ENCODE results near the gene PTPA.

The PTPA gene
- total RNA-seq: 30.4 to 57.9 reads per million in 2 donors

DNA sequence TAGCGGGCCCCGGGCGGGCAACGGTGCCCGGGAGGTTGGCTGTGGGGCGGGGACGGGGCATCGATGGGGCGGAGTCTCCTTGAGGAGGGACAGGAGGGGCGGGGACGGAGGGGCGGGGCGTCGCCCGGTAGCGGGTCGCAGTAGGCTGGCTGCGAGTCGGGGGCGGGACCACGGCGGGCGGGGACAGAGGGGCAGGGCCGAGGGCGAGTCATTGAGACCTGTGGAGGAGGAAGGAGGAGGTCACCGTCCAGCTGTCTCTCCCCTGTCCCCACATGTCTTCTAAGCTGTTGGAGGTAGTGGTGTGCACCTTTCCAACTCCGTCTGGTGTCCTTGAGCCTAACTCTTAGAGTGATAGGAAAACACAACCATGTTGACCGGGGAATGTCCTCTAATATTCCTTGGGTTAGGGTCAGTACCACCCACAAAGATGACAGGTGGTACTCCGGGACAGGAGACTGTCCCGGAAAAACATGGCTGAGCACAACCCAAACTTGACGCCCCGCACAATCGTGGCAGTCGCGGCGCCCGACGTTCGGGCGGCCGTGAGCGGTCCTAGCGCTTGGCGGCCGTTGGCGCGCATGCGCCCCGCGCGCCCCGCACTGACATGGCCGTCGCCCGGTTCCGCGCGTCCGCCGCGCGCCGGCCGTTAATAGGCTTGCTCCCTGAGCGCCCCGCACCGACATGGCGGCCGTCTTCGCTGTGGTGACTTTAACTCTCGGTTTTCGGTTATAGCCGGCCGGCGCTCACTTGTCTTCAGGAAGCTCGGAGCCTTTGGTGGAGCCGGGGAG is at the start of gene PTPA, which contains the start of gene CRAT:
Gene PTPA, plus strand, starts transcription at position 676 of the 788 bp plus-strand sequence. CDS start 186 bp downstream, outside the sequence.
Gene CRAT, minus strand, starts transcription at position 54 of the 788 bp plus-strand sequence. CDS start 284 bp downstream, outside the sequence.
- peak; percentile 97 for DNase-seq

DNA sequence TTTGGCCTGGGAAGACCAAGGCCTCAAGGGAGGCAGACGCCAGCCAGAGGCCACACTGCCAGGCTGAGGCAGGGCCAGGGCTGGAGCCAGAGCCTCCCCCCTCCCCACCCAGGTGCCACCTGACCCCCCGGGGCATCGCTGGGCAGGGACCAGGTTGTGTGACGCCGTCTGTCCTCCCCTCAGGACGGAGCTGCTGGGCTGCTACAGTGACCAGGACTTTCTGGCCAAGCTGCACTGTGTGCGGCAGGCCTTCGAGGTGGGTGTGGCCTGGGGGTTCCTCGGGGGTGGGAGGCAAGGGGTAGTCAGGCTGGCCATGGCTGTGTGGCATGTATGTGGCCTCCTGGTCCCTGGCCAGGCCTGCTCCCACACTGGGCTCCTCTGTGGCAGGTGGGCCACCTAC is 48.2 kb upstream of the PTPA start:
- no peak for DNase-seq

DNA sequence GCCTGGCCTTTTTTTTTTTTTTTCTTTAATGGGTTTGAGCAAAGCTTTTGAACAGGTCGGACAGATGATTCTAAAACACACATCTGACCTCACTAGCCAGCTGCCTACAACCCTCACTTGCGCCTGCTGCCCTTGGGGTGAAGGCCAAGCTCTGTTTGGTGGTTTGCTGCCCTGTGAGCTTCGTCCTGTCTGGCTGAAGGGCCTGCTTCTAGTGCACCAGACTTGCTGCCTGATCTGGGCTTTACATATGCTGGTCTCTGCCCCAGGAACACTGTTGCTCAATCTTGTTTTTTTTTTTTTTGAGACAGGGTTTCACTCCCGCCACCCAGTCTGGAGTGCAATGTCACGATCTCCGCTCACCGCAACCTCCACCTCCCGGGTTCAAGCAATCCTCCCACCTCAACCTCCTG is 46.7 kb upstream of the PTPA start:
- DNase-seq: no peak

DNA sequence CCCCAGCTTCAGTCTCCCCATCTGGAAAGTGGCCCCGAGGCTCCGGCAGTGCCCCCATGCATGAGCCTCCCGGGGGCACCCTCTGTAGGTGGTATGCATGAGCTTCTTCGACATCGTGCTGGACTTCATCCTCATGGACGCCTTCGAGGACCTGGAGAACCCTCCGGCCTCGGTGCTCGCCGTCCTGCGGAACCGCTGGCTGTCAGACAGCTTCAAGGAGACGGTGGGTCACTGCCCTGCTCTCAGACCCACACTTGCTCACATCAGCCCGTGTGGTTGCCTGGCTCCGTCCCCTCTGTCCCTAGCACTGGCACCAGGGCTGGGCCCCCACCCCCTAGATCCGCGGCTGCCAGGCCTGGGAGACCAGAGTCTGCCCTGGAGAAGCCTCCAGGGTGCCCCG is 43.1 kb upstream of the PTPA start:
- DNase-seq: no peak

DNA sequence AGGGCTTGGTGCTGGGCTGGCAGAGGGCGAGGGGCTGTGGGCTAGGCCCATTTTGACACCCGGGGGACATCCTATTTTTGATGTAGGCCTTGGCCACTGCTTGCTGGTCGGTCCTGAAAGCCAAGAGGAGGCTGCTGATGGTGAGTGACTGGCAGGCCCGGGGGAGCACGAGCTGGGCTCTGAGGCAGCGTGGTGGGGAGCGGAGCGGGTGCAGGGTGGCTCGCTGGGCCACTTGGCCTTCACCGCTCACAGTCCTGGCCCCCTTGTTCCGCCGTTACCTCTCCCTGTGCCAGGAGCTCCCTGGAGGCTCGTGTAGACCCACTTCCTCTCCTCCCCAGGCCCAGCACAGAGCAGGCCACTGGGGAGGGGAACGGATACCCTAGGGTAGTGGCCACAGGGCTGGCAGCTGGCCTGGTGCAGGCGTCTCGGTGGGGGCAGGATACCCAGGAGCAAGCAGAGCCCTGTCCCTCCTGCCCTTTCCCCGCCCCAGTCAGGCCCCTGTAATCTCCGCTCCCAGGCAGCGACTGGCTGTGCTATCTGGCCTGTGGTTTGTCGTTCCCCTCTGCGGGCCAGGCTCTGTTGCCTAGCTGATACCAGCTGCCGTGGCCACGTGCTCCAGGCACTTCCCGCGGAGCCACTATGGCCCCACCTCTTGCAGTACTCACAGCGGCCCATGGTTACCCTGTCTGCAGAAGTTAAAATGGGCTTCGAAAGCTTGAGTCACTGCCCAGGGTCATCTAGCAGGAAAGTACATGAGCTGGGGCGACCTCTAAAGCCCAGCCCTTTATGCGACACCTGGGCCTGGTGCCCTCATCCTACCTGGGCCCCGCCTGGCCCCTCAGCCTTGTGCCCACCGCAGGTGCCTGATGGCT is 42.0 kb upstream of the PTPA start:
- peak; percentile 48 for DNase-seq

DNA sequence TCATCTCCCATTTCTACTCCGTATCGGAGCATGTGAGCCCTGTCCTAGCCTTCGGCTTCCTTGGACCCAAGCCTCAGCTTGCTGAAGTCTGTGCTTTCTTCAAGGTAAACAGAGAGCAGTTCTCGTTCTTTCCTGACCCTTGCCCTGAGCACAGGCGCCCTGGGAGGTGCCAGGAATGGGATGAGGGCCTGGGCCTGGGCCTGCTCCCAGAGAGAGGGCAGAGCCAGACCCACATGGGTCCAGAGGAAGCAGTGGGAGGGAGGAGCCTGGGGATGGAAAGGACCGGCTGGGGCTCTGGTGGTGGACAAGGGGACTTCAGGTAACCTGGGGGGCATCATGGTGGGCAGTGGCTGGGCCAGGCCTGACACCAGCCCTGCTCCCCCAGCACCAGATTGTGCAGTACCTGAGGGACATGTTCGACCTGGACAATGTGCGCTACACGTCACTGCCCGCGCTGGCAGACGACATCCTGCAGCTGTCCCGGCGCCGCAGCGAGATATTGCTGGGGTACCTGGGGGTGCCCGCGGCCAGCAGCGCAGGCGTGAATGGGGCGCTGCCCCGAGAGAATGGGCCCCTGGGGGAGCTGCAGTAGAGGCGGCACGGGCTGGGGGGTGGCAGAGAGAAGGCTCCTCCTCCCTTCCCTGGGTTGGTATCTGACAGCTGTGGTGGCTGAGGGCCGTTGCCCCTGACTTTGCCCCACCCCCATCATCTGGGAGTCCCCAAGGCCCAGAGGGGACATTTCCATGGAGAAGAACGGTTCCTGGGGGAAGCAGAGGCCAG is 41.2 kb upstream of the PTPA start:
- no peak for DNase-seq

DNA sequence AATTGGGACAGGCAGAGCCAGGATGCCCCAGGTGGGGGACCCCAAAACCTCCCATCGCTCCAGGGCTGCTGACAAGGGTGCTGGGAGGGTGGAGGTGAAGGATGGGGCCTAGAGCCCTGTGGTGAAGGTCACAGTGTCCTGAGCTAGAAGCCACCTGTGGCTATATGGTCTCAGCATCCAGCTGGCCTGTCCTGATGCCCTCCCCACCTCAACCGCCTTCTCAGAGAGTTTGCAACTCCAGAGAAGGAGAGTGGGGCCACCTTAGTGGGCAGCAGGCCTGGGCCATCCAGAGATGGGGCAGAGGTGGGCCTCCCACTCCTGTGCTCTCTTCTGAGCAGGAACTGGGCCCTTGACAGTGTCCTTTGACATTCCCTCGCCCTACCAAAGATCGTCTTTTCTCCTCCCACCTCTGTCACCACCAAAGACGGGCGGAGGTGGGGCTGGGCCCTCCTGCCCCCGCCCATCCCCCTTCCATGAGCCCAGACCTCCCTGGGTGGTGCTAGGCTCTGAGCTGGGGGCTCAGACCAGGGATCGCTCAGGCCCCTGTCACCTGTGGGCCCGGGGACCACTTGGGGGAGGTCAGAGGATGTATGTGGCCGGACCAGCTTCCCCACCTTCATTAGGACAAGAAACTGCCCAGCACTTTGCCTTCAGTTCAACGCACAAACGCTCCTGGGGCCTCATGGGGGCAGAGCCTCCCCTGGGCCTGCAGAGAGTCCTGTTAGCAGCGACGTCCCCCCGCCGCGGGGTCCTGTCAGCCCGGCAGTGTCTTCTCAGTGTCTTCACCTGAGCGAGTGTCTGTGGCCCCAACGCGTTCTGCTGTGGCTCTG is 40.3 kb upstream of the PTPA start:
- DNase-seq: no peak

DNA sequence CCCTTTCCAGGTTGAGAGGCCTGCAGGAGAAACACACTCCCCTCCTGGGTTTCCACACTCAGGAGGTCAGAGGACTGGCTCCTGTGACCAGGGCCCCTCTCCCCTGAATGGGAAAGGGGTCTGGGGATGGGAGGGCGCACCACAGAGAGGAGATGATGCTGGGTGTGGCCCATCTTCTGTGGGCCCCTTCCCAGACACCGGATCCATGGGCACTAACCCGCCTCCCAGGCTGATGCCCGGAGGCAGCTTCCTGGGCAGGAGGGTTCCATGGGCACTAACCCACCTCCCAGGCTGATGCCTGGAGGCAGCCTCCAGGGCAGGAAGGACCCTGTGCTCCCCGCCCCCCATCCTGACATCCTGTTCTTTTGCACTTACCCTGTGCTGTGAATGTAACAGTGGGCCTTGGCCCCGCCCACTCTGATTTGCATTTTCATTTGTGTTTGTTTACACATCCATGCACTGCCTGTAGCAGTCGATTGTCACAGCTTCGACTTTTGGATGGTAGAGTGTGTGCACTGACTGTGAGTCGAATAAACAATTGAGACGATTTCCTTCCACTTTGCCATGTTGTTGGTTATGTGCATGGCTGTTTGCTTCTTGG is 39.6 kb upstream of the PTPA start:
- DNase-seq: no peak

DNA sequence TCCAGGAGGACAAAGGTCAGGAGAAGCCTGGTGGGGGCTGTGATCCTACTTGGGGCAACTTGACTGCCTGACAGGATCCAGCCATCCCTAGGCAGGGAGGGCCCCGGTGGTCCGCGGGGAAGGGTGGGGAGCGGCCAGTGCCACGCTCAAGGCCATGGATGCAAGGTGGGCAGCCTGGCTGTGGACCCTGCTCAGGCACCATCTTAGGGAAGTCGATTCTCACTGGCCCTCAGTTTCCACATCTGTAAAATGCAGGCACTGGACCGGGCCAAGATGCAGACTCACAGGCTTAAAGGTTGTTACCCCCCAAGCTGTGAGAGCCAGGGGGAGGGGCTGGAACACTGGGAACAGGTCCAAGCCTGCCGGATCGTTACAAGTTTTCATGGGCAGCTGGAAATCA is 39.0 kb upstream of the PTPA start:
- no peak for DNase-seq

DNA sequence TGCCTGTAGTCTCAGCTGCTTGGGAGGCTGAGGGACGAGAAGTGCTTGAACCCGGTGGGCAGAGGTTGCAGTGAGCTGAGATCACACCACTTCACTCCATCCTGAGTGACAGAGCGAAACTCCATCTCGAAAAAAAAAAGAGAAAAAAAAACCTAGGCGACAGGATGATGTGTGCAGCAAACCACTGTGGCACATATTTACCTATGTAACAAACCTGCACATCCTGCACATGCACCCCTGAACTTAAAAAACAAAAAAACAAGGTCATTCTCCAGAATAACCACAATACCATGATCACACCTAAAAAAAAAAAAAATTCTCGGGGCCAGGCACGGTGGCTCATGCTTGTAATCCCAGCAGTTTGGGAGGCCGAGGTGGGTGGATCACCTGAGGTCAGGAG is 37.8 kb upstream of the PTPA start:
- DNase-seq: no peak

DNA sequence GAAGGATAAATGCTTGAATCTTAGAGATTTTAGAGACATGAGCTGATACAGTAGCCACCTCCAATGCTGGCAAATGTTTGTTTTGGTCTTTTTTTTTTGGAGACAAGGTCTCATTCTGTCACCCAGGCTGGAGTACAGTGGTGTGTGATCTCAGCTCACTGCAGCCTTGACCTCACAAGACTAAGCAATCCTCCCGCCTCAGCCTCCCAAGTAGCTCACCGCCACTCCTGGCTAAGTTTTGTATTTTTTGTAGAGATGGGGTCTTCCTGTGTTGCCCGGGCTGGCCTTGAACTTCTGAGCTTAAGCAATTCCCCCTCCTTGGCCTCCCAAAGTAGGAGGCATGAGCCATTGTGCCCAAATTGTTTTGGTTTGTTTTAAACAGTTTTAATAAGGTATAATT is 37.1 kb upstream of the PTPA start:
- DNase-seq: no peak

DNA sequence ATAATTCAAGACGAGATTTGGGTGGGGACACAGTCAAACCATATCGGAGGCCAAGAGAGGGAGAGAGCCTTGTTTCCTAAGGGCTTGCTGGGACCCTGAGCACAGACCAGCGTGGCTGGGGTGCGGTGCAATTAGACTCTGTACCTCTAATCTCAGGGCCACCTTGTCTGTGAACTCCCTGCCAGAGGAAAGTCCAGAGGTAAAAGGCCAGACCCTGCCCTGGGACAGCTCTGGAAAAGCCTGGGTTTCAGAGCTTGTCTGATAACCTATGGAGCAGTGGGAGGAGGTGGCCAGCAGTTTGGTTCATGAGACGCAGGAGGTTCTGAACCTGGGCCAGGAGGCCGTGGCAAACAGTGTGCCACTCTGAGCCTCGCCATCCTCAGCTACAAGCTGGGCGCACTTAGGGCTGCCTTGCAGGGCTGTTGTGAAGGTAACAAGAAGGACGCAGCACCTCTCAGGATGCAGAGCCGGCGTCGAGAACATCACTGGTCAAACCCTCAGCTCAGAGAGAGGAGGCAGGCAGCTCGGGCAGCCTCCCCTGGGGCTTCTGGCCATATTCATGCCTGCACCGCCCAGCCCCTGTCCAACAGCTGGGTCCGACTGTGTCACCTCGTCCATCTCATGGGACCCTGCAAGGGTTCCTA is 35.1 kb upstream of the PTPA start:
- no peak for DNase-seq

DNA sequence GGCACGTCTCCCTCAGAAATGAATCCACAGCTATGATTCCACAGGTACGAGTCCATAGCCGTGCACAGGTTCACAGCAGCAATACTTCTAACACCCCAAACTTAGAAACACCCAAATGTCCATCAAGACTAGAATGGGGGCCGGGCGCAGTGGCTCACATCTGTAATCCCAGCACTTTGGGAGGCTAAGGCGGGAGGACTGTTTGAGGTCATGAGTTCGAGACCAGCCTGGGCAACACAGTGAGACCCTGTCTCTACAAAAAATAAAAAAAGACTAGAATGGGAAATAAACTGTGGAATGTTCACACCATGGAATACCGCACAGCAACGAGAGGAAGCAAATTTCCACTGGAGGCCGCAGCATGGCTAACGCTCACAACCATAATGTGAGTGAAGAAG is 34.6 kb upstream of the PTPA start:
- DNase-seq: no peak

DNA sequence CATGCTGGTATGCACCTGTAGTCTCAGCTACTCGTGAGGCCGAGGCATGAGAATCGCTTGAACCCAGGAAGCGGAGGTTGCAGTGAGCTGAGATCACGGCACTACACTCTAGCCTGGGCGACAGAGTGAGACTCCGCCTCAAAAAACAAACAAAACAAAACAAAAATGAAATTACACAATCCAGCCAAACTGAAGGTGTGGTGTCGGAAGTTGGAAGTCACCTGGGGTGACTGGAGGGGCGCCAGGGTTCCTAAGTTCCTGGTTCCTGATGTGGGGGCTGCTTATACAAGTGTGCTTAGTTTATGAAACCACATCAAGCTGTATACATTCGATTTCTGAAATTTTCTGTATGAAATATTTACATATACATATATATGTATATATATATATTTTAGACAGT is 34.0 kb upstream of the PTPA start:
- DNase-seq: no peak

DNA sequence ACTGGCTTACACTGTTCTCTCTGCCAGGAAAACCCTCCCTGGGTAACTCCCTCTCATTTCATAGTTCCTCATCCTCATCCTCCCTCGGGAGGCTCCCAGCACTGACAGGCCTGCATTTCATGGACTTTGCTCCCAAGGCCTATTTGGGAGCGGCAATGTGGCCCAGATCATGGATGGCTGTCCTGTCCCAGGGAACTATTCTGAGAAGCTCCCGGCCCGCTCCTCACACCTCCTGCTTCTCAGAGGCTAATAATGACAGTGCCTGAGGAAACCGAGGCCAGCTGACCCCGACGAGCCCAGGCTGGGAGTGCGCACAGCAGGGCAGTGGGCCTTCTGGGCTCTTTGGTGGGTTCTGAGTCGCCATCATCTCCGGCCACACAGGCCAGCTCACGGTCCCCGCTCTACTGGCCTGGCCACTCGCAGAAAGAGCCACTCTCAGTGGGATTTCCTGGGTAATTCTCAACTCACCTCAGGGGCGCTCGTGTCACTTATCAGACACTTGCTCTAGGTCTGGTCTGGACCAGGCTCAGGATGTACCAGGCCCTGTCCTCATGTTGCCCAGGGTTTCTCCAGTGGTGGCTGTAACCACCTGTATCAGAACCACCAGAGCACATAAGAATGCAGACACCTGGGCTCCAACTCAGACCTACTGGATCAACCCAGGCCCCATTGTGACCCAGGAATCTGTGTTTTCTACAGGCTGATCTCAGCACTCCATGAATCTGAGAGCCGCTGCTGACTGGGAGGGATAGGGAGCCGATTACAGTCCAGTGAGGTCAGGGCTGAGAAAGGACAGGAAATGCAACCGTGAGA is 32.3 kb upstream of the PTPA start:
- no peak for DNase-seq

DNA sequence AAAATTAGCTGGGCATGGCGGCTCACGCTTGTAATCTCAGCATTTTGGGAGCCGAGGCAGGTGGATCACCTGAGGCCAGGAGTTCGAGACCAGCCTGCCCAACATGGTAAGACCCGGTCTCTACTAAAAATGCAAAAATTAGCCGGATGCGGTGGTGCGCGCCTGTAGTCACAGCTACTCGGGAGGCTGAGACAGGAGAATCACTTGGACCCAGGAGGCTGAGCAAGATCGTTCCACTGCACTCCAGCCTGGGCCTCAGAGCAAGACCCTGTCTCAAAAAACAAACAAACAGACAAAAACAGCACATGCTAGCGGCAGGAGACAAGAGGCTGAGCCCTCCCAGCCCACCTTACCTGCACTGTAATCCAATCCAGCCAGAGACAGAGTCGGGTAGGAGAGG is 31.4 kb upstream of the PTPA start:
- DNase-seq: no peak

DNA sequence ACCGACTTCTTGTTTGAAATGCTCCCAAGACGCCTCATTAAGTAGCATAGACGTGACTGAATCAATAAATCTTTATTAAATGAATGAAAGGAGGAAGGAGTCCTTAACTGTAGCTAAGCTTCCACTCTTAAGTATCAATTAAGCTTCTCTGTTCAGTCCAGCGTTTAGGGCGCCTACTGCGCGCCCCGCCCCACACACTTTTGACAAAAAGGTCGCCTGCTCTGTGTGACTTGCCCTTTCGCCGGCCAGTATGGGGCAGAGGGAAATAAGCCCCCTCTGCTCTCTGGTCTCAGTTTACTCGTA is 31.0 kb upstream of the PTPA start:
- DNase-seq: no peak

DNA sequence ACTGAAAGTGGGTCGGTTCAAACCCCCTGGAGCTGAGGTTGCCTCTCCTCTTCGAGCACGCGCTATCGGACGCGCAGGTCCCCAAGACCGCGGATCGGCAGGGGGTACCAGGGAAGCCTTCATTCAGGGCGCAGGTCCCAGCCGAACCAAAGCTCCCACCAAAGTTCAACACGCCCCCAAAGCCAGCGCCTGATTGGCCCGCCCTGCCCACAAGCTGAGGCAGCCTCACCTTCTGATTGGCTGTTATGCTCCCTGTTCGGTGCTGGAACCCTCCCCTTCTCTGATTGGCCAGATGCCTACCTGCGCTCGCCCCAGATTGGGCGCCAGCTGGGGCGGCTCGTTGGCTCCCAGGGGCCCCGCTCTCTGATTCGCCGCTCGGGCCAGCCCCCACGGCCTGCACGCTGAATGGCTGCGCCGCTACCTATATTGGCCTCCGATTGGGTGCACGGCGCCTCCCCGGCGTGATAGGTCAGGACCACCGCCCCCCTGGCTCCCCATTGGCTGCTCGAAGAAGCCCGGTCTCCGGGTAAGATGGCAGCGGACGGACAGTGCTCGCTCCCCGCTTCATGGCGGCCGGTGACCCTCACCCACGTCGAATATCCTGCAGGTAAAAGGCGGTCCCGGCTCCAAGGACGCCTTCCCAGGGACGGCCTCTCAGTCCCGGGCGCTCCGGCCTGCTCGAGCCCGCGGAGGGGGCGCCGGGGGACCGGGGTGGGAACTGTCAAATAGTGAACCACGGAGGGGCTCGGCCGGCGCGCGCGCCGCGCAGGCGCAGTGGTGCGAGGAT is 30.4 kb upstream of the PTPA start, which contains the start of gene DOLPP1:
Gene DOLPP1, plus strand, starts transcription at position 511 of the 787 bp plus-strand sequence. Its CDS starts 21 bp downstream, at position 532.
- peak; percentile 96 for DNase-seq

DNA sequence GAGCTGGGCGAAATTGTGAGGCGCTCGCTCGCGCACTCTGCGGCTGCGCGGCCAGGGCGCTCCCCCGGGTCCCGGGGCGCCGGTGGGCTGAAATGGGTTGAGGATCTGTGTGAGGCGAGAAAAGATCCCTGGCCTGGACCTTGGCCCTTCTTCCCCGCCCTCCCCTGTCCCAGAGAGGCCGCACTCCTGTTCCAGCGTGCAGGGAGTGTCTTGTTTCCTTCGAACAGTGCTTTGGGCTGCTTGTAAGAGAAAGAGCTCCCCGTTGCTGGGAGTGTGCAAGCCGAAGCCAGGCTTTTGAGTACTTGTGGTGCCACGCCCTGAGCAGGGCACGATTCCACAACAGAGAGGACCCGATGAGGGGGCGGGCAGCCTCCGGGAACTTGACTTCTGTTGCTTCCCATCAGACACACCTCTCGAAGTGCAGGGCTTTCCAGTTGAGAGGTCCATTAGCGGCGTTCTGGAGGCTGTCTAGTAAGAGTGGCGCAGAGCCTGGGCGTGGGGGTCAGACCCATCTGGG is 29.8 kb upstream of the PTPA start:
- DNase-seq: no peak

Measured in T-helper 9 cell (primary cell).